ENCODE measurements around the gene MSX1.
"Not testable (repeated sequence)": the region's sequence is repeated elsewhere in the genome, so short reads cannot be mapped to it uniquely, and the experiment has no call there.

The MSX1 gene

DNA sequence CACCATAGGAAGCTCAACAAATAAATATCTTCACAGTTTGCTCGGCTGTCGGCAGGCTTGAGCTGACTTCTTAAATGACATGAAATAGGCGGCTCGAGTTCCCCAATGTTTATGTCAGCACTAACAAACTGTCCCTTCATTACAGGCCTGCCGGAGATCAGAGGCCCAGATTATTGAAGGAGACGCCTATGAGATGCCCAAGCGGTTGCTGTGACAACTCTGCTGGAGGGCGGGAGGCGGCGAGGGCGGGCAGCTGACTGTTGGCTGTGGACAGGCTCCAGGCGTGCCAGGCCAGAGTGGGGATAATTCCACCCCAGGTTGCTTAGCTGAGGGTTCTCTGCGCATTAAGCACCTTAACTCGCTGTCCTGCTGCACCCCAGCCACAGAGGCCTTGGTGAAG is 39.2 kb upstream of the MSX1 start:
- TF ChIP-seq, protein P1, sequence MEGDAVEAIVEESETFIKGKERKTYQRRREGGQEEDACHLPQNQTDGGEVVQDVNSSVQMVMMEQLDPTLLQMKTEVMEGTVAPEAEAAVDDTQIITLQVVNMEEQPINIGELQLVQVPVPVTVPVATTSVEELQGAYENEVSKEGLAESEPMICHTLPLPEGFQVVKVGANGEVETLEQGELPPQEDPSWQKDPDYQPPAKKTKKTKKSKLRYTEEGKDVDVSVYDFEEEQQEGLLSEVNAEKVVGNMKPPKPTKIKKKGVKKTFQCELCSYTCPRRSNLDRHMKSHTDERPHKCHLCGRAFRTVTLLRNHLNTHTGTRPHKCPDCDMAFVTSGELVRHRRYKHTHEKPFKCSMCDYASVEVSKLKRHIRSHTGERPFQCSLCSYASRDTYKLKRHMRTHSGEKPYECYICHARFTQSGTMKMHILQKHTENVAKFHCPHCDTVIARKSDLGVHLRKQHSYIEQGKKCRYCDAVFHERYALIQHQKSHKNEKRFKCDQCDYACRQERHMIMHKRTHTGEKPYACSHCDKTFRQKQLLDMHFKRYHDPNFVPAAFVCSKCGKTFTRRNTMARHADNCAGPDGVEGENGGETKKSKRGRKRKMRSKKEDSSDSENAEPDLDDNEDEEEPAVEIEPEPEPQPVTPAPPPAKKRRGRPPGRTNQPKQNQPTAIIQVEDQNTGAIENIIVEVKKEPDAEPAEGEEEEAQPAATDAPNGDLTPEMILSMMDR (IDR thresholded peaks at IDR 0.05; ENCODE audit: control extremely low read depth, extremely low read depth, low read depth, missing control alignments), result no peak
- POLR2A ChIA-PET, result no interaction called here
- no peak for DNase-seq (ENCODE audit: extremely low spot score)
- CTCF ChIA-PET, result interaction anchor here (1.2 kb wide), 1 partner anchor 11 kb away, joined by 3 read pairs; no protein-coding TSS in a partner anchor

DNA sequence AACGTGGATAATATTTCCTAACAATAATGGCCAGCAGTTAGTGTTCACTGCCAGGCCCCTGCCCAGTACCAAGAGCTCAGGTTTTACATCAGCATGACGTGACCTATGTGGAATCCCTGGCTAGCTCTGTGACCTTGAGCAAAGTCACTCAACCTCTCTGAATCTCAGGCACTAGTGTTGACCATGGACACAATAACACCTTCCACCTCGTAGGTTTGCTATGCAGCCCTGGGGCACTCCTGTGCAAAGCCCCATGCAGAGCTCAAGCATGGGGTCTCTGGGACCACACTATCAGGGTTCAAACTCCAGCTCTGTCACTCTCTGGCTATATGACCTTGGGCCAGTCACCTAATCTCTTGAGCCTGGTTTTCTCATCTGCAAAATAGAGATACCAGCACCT is 38.7 kb upstream of the MSX1 start:
- TF ChIP-seq, protein P1 (IDR thresholded peaks at IDR 0.05; ENCODE audit: control extremely low read depth, extremely low read depth, low read depth, missing control alignments), result no peak
- ChIA-PET POLR2A (no interaction called here), CTCF (interaction anchor here (1.2 kb wide), 1 partner anchor 12 kb away, joined by 3 read pairs; no protein-coding TSS in a partner anchor)
- no peak for DNase-seq (ENCODE audit: extremely low spot score)

DNA sequence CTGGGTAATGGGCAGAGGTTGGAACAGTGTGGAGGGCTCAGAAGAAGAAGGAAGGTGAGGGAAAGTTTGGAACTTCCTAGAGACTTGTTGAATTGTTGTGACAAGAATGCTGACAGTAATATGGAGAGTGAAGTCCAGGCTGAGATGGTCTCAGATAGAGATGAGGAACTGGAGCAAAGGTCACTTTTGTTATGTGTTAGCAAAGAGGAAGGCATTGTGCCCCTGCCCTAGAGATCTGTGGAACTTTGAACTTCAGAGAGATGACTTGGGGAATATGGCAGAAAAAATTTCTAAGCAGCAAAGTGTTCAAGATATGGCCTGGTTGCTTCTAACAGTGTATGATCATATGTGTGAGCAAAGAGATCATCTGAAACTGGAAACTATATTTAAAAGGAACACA is 37.9 kb upstream of the MSX1 start:
- CTCF ChIA-PET, result no interaction called here
- TF ChIP-seq, protein P1 (IDR thresholded peaks at IDR 0.05; ENCODE audit: control extremely low read depth, extremely low read depth, low read depth, missing control alignments), result no peak
- POLR2A ChIA-PET, result no interaction called here
- DNase-seq (ENCODE audit: extremely low spot score), result no peak

DNA sequence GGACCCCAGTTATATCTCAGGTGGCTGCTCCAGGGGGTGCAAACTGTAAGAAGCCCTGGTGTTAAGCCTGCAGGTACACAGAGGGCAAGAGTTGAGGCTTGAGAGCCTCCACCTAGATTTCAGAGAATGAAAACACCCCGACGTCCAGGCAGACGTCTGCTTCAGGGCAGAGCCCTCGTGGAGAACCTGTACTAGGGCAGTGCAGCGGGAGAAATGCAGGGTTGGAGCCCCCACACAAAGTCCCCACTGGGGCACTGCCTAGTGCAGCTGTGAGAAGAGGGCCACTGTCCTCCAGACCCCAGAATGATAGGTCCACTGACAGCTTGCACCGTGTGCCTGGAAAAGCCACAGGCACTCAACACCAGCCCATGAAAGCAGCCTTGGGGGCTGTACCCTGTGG is 37.2 kb upstream of the MSX1 start:
- DNase-seq (ENCODE audit: extremely low spot score); POLR2A ChIA-PET; CTCF ChIA-PET: not testable (repeated sequence)

DNA sequence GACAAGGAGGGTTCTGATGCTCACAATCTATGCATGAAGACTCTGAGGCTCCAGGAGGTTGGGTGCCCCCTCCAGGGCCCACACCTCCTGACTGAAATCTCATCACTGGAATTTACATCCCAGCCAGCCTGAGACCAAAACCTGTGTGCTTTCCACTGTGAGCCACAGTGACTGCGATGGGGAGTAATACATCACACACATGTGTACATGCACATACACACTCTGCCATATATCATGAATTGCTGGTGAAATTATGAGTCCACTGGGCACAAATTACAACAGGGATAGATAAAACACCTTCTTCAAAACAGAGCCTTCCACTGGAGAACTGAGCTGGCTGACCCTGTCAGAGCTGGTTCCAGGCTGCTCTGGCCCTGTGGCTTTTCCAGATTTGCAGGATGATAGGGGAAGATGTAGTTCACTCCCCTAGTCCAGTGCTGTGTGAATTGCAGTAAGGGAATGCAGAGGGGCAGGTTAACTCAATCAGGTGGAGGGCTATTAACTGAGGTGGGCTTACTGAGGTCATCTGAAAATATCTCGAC is 35.8 kb upstream of the MSX1 start:
- POLR2A ChIA-PET, result no interaction called here

DNA sequence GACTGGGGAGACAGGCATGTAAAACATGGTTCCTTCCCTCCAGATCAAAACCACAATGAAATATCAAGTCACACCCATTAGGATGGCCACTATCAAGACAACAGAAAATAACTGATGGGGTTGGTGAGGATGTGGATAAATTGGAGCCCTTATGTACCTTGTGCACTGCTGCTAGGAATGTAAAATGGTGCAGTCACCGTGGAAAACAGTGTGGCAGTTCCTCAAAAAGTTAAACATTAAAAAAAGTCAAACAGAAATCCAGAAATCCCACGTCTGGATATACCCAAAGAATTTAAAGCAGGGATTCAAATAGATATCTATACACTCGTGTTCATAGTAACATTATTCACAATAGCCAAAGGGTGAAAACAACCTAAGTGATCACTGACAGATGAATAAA is 35.2 kb upstream of the MSX1 start:
- TF ChIP-seq, protein P1 (IDR thresholded peaks at IDR 0.05; ENCODE audit: control extremely low read depth, extremely low read depth, low read depth, missing control alignments), result no peak
- no peak for DNase-seq (ENCODE audit: extremely low spot score)
- CTCF ChIA-PET, result no interaction called here
- POLR2A ChIA-PET, result no interaction called here

More for the DNA sequence above, 35.8 kb upstream of the MSX1 start:
- no peak for DNase-seq (ENCODE audit: extremely low spot score)
- TF ChIP-seq, protein P1 (IDR thresholded peaks at IDR 0.05; ENCODE audit: control extremely low read depth, extremely low read depth, low read depth, missing control alignments), result no peak
- CTCF ChIA-PET, result no interaction called here

DNA sequence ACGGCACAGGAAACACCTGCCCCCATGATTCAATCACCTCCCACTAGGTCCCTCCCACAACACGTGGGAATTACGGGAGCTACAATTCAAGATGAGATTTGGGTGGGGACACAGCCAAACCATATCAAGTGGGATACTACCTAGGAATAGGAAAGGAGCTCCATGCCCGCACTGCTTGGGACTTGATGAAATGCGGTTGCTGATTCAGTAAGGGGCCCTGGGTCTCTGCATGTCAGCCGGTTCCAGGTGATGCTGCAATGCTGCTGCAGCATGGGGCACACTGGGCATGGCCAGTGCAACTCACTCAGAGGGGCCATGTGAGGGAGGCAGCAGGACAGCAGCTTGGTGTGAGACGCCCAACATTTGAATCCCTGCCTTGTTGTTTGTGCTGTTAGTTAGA is 34.0 kb upstream of the MSX1 start:
- DNase-seq (ENCODE audit: extremely low spot score), result no peak
- POLR2A ChIA-PET, result no interaction called here
- CTCF ChIA-PET, result no interaction called here
- TF ChIP-seq, protein P1 (IDR thresholded peaks at IDR 0.05; ENCODE audit: control extremely low read depth, extremely low read depth, low read depth, missing control alignments), result no peak

Data from GM10248 (cell line).